HEK293 (cell line): ENCODE measurements around the gene DCDC2B.
A peak's percentile ranks its signal among the peaks of the same experiment; 100 is the strongest.

Source experiments
- CTCF ChIA-PET: fragments of 350-600 bp; formaldehyde crosslinking; extraction: SDS; loops from one replicate; lab custom pipeline; 2021; ENCODE audit warnings: antibody characterized with exemption; lab: Yijun Ruan, JAX
- POLR2A ChIA-PET: fragments of 300-600 bp; formaldehyde crosslinking; extraction: SDS; loops from one replicate; lab custom pipeline; 2020; ENCODE audit warnings: antibody characterized with exemption, inconsistent platforms; lab: Yijun Ruan, JAX
- H3K27ac ChIP-seq: fragments of 200-500 bp; sonication (Bioruptor generic); 2 replicates; pipeline ENCODE4 v1.5.1; 2014; ENCODE audit warnings: low read depth, low read length, control low read depth, inconsistent platforms; ENCODE audit errors: extremely low read depth
- H3K36me3 ChIP-seq, 2 experiments: fragments of 200-500 bp in 1 of 2; sonication (Bioruptor generic) in 1 of 2; 1 replicate in 1 of 2; 2 replicates in 1 of 2; pipeline ENCODE4 v1.5.1; 2014 to 2017; ENCODE audit warnings: inconsistent platforms in 2 of 2, low read length in 2 of 2; ENCODE audit not compliant: control insufficient read depth in 2 of 2, insufficient read depth in 1 of 2
- H3K4me1 ChIP-seq: fragments of 200-500 bp; sonication (Bioruptor generic); 2 replicates; pipeline ENCODE4 v1.5.1; 2014; ENCODE audit warnings: mild to moderate bottlenecking, low read length, inconsistent platforms; ENCODE audit not compliant: control insufficient read depth, insufficient read depth
- H3K4me3 ChIP-seq: 2 replicates; pipeline ENCODE4 v1.5.1; 2011; ENCODE audit warnings: low read depth, mild to moderate bottlenecking, control low read depth, low read length, moderate library complexity
- H3K9me3 ChIP-seq: fragments of 200-500 bp; sonication (Bioruptor generic); 2 replicates; pipeline ENCODE4 v1.5.1; 2014; ENCODE audit warnings: low read depth, low read length, inconsistent platforms; ENCODE audit not compliant: control insufficient read depth, insufficient read depth
- GLIS1 ChIP-seq: fragments of 450-650 bp; formaldehyde crosslinking; IDR thresholded peaks from 2 replicates; pipeline ENCODE4 v1.5.1; 2016; ENCODE audit warnings: missing biosample characterization, missing genetic modification characterization
- ZEB2 ChIP-seq: fragments of 450-650 bp; formaldehyde crosslinking; IDR thresholded peaks from 2 replicates; pipeline ENCODE4 v1.5.1; 2016; ENCODE audit warnings: missing biosample characterization, missing genetic modification characterization
- ZNF341 ChIP-seq: fragments of 450-650 bp; formaldehyde crosslinking; IDR thresholded peaks from 2 replicates; pipeline ENCODE4; 2016; ENCODE audit warnings: low read depth, missing biosample characterization, missing genetic modification characterization
- ZNF501 ChIP-seq: fragments of 450-650 bp; formaldehyde crosslinking; IDR thresholded peaks from 2 replicates; pipeline ENCODE4 v1.5.1; 2016; ENCODE audit warnings: missing biosample characterization, missing genetic modification characterization
- ZNF521 ChIP-seq: fragments of 450-650 bp; formaldehyde crosslinking; IDR thresholded peaks from 2 replicates; pipeline ENCODE4 v1.5.1; 2017; ENCODE audit warnings: missing biosample characterization, mild to moderate bottlenecking, missing genetic modification characterization
- ZNF544 ChIP-seq: fragments of 450-650 bp; formaldehyde crosslinking; IDR thresholded peaks from 2 replicates; pipeline ENCODE4 v1.5.0; 2017; ENCODE audit warnings: missing biosample characterization, missing genetic modification characterization
- ZNF560 ChIP-seq: fragments of 450-650 bp; formaldehyde crosslinking; IDR thresholded peaks from 2 replicates; pipeline ENCODE4 v1.5.1; 2017; ENCODE audit warnings: missing biosample characterization, missing genetic modification characterization, borderline replicate concordance
- ZNF830 ChIP-seq: fragments of 450-650 bp; IDR thresholded peaks from 2 replicates; pipeline ENCODE4 v1.5.0; 2018; ENCODE audit warnings: missing biosample characterization, missing genetic modification characterization, low read depth, mild to moderate bottlenecking, moderate library complexity
- TF ChIP-seq, protein P1 (sequence below): fragments of 450-650 bp; formaldehyde crosslinking; conservative IDR thresholded peaks from 2 replicates; pipeline ENCODE4 v1.5.1; 2016; ENCODE audit warnings: low read depth, missing biosample characterization, missing genetic modification characterization
- TF ChIP-seq, protein P2 (sequence below): fragments of 450-650 bp; formaldehyde crosslinking; IDR thresholded peaks from 2 replicates; pipeline ENCODE4 v1.5.1; 2016; ENCODE audit warnings: missing biosample characterization, missing genetic modification characterization
- TF ChIP-seq, protein P3 (sequence below): fragments of 450-650 bp; formaldehyde crosslinking; IDR thresholded peaks from 2 replicates; pipeline ENCODE4 v1.5.1; 2016; ENCODE audit warnings: missing biosample characterization, missing genetic modification characterization

Gene DCDC2B

DNA sequence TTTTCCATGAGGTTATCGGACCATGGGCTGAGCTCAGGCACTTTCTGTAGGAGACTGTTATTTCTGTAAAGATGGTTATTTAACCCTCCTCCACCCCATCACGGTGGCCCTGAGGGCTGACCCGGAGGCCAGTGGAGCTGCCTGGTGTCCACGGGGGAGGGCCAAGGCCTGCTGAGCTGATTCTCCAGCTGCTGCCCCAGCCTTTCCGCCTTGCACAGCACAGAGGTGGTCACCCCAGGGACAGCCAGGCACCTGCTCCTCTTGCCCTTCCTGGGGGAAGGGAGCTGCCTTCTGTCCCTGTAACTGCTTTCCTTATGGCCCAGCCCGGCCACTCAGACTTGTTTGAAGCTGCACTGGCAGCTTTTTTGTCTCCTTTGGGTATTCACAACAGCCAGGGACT, 11.1 kb upstream of the DCDC2B start:
- Histone ChIP-seq H3K4me1 (no peaks in the 10 kb centered on the region; the same call in 1 of the 2 replicates), H3K36me3 (peaks cover 7 to 65% of the 10 kb centered on the region in 2 experiments; a peak in 2 of 3 replicates), H3K27ac (no peak overlapping the region; the same call in 1 of the 2 replicates), H3K9me3 (no peaks in the 10 kb centered on the region), H3K4me3 (no peak overlapping the region)
- TF ChIP-seq GLIS1 (tag by site-specific recombination) = 0 out of 2 replicates have a peak, but pooled peaks have one; percentile 11
- TF ChIP-seq, protein P1, sequence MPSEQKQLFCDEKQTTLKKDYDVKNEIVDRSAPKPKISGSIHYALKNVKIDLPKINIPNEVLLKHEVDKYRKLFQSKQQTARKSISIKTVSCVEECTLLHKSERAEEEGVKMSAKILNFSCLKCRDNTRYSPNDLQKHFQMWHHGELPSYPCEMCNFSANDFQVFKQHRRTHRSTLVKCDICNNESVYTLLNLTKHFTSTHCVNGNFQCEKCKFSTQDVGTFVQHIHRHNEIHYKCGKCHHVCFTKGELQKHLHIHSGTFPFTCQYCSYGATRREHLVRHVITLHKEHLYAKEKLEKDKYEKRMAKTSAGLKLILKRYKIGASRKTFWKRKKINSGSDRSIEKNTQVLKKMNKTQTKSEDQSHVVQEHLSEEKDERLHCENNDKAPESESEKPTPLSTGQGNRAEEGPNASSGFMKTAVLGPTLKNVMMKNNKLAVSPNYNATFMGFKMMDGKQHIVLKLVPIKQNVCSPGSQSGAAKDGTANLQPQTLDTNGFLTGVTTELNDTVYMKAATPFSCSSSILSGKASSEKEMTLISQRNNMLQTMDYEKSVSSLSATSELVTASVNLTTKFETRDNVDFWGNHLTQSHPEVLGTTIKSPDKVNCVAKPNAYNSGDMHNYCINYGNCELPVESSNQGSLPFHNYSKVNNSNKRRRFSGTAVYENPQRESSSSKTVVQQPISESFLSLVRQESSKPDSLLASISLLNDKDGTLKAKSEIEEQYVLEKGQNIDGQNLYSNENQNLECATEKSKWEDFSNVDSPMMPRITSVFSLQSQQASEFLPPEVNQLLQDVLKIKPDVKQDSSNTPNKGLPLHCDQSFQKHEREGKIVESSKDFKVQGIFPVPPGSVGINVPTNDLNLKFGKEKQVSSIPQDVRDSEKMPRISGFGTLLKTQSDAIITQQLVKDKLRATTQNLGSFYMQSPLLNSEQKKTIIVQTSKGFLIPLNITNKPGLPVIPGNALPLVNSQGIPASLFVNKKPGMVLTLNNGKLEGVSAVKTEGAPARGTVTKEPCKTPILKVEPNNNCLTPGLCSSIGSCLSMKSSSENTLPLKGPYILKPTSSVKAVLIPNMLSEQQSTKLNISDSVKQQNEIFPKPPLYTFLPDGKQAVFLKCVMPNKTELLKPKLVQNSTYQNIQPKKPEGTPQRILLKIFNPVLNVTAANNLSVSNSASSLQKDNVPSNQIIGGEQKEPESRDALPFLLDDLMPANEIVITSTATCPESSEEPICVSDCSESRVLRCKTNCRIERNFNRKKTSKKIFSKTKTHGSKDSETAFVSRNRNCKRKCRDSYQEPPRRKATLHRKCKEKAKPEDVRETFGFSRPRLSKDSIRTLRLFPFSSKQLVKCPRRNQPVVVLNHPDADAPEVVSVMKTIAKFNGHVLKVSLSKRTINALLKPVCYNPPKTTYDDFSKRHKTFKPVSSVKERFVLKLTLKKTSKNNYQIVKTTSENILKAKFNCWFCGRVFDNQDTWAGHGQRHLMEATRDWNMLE (tag by site-specific recombination) = no peak
- TF ChIP-seq ZNF501 (tag by site-specific recombination) = no peak
- TF ChIP-seq, protein P2, sequence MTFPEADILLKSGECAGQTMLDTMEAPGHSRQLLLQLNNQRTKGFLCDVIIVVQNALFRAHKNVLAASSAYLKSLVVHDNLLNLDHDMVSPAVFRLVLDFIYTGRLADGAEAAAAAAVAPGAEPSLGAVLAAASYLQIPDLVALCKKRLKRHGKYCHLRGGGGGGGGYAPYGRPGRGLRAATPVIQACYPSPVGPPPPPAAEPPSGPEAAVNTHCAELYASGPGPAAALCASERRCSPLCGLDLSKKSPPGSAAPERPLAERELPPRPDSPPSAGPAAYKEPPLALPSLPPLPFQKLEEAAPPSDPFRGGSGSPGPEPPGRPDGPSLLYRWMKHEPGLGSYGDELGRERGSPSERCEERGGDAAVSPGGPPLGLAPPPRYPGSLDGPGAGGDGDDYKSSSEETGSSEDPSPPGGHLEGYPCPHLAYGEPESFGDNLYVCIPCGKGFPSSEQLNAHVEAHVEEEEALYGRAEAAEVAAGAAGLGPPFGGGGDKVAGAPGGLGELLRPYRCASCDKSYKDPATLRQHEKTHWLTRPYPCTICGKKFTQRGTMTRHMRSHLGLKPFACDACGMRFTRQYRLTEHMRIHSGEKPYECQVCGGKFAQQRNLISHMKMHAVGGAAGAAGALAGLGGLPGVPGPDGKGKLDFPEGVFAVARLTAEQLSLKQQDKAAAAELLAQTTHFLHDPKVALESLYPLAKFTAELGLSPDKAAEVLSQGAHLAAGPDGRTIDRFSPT (tag by site-specific recombination) = no peak
- no peak for TF ChIP-seq ZNF560 (tag by site-specific recombination)
- TF ChIP-seq ZNF544 = no peak
- CTCF ChIA-PET = no interaction called here
- POLR2A ChIA-PET = interaction anchor here (0.6 to 5.0 kb wide), 7 partner anchors 9 to 138 kb away, joined by 3 to 25 read pairs (median 4); partner anchors contain the start of genes MARCKSL1 and TXLNA

DNA sequence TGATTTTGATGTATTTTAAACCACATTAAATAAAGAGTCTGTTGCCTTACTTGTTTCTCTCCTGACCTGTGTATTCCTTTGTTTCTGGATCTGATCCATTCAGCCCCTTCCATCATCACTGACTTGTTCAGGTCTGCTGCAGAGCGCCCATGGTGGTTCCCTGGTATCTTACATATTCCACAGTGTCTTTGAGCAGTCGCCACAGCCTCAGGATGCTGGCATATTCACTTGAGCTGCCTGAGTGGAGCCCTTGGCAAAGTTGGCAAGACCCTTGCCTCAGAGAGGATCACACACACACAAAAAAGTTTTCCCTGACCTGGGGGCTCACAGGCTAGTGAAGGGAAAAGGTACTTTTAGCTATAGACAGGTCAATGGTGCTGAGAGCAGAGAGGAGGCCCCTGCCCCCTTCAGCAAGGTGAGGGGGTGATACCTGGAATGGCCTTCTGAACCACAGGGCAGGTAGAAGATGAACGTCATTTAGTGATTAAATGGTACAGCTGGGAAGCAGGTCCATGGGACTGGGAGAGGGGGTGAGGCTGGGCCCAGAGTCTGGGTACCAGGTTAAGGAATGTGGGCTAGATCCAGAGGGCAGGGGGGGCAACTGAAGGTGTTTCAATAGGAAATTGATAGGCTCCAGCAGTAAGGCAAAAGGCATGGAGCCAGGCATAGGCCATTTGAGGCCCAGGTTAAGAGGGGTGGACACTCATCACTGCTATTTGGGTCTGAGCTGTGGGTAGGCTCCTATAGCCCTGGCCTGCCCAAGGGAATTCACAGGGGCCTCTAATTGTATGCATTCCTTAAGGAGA, 10.4 kb upstream of the DCDC2B start:
- Histone ChIP-seq H3K36me3 (peaks cover 2 to 60% of the 10 kb centered on the region in 2 experiments; a peak in 2 of 3 replicates), H3K27ac (no peak overlapping the region; the same call in 1 of the 2 replicates)
- CTCF ChIA-PET = interaction anchor here (0.7 kb wide), 1 partner anchor 12 kb away, joined by 4 read pairs; no protein-coding TSS in a partner anchor

More for the DNA sequence above, 10.4 kb upstream of the DCDC2B start:
- TF ChIP-seq ZNF830 (tag by site-specific recombination) (no peak), ZNF341 (tag by site-specific recombination) (peak; percentile 80), ZEB2 (tag by site-specific recombination) (peak; percentile 23; the same call in 1 of the 2 replicates), ZNF521 (tag by site-specific recombination) (no peak)
- TF ChIP-seq, protein P3, sequence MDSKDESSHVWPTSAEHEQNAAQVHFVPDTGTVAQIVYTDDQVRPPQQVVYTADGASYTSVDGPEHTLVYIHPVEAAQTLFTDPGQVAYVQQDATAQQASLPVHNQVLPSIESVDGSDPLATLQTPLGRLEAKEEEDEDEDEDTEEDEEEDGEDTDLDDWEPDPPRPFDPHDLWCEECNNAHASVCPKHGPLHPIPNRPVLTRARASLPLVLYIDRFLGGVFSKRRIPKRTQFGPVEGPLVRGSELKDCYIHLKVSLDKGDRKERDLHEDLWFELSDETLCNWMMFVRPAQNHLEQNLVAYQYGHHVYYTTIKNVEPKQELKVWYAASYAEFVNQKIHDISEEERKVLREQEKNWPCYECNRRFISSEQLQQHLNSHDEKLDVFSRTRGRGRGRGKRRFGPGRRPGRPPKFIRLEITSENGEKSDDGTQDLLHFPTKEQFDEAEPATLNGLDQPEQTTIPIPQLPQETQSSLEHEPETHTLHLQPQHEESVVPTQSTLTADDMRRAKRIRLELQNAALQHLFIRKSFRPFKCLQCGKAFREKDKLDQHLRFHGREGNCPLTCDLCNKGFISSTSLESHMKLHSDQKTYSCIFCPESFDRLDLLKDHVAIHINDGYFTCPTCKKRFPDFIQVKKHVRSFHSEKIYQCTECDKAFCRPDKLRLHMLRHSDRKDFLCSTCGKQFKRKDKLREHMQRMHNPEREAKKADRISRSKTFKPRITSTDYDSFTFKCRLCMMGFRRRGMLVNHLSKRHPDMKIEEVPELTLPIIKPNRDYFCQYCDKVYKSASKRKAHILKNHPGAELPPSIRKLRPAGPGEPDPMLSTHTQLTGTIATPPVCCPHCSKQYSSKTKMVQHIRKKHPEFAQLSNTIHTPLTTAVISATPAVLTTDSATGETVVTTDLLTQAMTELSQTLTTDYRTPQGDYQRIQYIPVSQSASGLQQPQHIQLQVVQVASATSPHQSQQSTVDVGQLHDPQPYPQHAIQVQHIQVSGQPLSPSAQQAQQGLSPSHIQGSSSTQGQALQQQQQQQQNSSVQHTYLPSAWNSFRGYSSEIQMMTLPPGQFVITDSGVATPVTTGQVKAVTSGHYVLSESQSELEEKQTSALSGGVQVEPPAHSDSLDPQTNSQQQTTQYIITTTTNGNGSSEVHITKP = peak; percentile 84
- Histone ChIP-seq H3K4me1 (no peaks in the 10 kb centered on the region; the same call in 1 of the 2 replicates), H3K4me3 (no peak overlapping the region), H3K9me3 (no peaks in the 10 kb centered on the region)
- POLR2A ChIA-PET = interaction anchor here (0.6 to 5.0 kb wide), 6 partner anchors 9 to 85 kb away, joined by 3 to 25 read pairs (median 4); partner anchors contain the start of gene TXLNA
